K562 (cell line): ENCODE data around the gene ATOH8. TPM values are rescaled to one million over a fixed set of nuclear protein-coding genes. Genes with fewer than 3 reads are reported as not detected.

ENCODE experiments used
- ATAC-seq: fragments of 200-7000 bp; cut with Tn5 transposase; 3 replicates; pipeline ENCODE4 v1.9.1; 2020; ENCODE audit warnings: moderate library complexity
- BruUV-seq: library from RNA; stranded (reverse); fragments of 400-500 nt; replicated peaks from 2 replicates; lab custom pipeline; 2021; lab: Mats Ljungman, UMichigan
- CTCF ChIA-PET: fragments of 300-600 bp; formaldehyde crosslinking; extraction: SDS; loops from one replicate; lab custom pipeline; 2021; ENCODE audit warnings: low intra/inter-chr PET ratio; lab: Yijun Ruan, JAX
- POLR2A ChIA-PET: fragments of 300-600, 350-650 bp; sonication (Branson Sonifier 250); formaldehyde crosslinking; extraction: SDS; loops from one replicate; lab custom pipeline; 2021; ENCODE audit warnings: antibody characterized with exemption, inconsistent platforms; lab: Yijun Ruan, JAX
- DNase-seq, 4 experiments: peaks; one replicate each; pipeline versions ENCODE4 v3.0.0 to v3.0.0-alpha.2; 2011 to 2018; ENCODE audit warnings: low spot score in 3 of 4, mixed read lengths in 3 of 4; ENCODE audit errors: extremely low read depth in 1 of 4
- FAIRE-seq: peaks from 2 replicates; lab custom pipeline; 2011; peaks lifted over from hg19 to GRCh38; lab: Jason Lieb, UNC
- H2AFZ ChIP-seq: 2 replicates; pipeline ENCODE4 v1.6.0; 2011; ENCODE audit warnings: low read depth, low read length, control low read depth, inconsistent platforms
- H3K27ac ChIP-seq: fragments of 200-600 bp; 3 replicates; pipeline ENCODE4 v1.8.0; 2011; ENCODE audit warnings: low read depth, mild to moderate bottlenecking, control low read depth, inconsistent platforms, low read length, moderate library complexity, mixed read lengths; ENCODE audit errors: extremely low read depth
- H3K27me3 ChIP-seq, 2 experiments: fragments of 300-600 bp in 1 of 2; 2 replicates in 1 of 2; 3 replicates in 1 of 2; pipeline versions ENCODE4 v1.6.0 to v1.8.0; 2011; ENCODE audit warnings: inconsistent platforms in 2 of 2, low read length in 2 of 2, mild to moderate bottlenecking in 1 of 2, mixed read lengths in 1 of 2, moderate library complexity in 1 of 2; ENCODE audit not compliant: control insufficient read depth in 2 of 2, insufficient read depth in 2 of 2
- H3K36me3 ChIP-seq: fragments of 300-600 bp; 3 replicates; pipeline ENCODE4 v1.8.0; 2011; ENCODE audit warnings: mild to moderate bottlenecking, low read length, inconsistent platforms; ENCODE audit not compliant: control insufficient read depth, insufficient read depth
- H3K4me1 ChIP-seq, 2 experiments: fragments of 200-600 bp in 1 of 2; replicated peaks in 1 of 2; 2 replicates in 1 of 2; 3 replicates in 1 of 2; pipeline versions ENCODE4 v1.5.1 to v1.8.0; 2011; ENCODE audit warnings: inconsistent platforms in 2 of 2, low read length in 2 of 2, mild to moderate bottlenecking in 1 of 2, mixed read lengths in 1 of 2, moderate library complexity in 1 of 2; ENCODE audit not compliant: control insufficient read depth in 2 of 2, insufficient read depth in 2 of 2
- H3K4me2 ChIP-seq: 2 replicates; pipeline ENCODE4 v1.6.1; 2011; ENCODE audit warnings: low read length, control low read depth, inconsistent platforms, mixed read lengths; ENCODE audit not compliant: insufficient read depth
- H3K4me3 ChIP-seq: fragments of 200-600 bp; sonication (generic), shearing (Covaris generic); 2 replicates; pipeline ENCODE4 v1.5.1; 2016; ENCODE audit warnings: control low read depth, inconsistent platforms
- H3K79me2 ChIP-seq: fragments of 200-600 bp; 3 replicates; pipeline ENCODE4 v1.8.0; 2011; ENCODE audit warnings: low read length, inconsistent platforms; ENCODE audit not compliant: control insufficient read depth, insufficient read depth
- H3K9ac ChIP-seq, 2 experiments: 2 replicates each; pipeline versions ENCODE4 v1.6.0 to v1.6.1; 2011; ENCODE audit warnings: low read depth in 2 of 2, low read length in 2 of 2, control low read depth in 1 of 2, inconsistent platforms in 1 of 2, mild to moderate bottlenecking in 1 of 2, mixed read lengths in 1 of 2; ENCODE audit not compliant: insufficient read depth in 1 of 2
- H3K9me1 ChIP-seq: one replicate; pipeline ENCODE4 v1.6.0; 2011; ENCODE audit warnings: inconsistent platforms, mild to moderate bottlenecking, low read length, moderate library complexity; ENCODE audit not compliant: control insufficient read depth, insufficient read depth
- H3K9me3 ChIP-seq: replicated peaks from 2 replicates; pipeline ENCODE4 v1.5.1; 2011; ENCODE audit warnings: low read depth, low read length, inconsistent platforms; ENCODE audit not compliant: control insufficient read depth, insufficient read depth
- H4K20me1 ChIP-seq: replicated peaks from 2 replicates; pipeline ENCODE4 v1.6.1; 2011; ENCODE audit warnings: low read length, inconsistent platforms, mixed read lengths; ENCODE audit not compliant: control insufficient read depth, insufficient read depth
- BCOR ChIP-seq: fragments of 450-650 bp; IDR thresholded peaks from 2 replicates; pipeline ENCODE4 v1.6.1; 2016
- KDM1A ChIP-seq, 2 experiments: fragments of 450-650 bp; IDR thresholded peaks; 2 replicates each; pipeline ENCODE4 v1.6.1; 2016; ENCODE audit warnings: mild to moderate bottlenecking in 2 of 2
- RBM25 ChIP-seq: fragments of 200-400 bp; formaldehyde crosslinking; IDR thresholded peaks from 2 replicates; pipeline ENCODE4 v1.6.1; 2018; ENCODE audit warnings: low read length, low read depth, moderate library complexity; ENCODE audit not compliant: severe bottlenecking
- ZKSCAN1 ChIP-seq: fragments of 150-350 bp; IDR thresholded peaks from 2 replicates; pipeline ENCODE4 v1.6.1; 2016; ENCODE audit warnings: low read depth, low read length
- WGBS: fragments of 100-300 bp; shearing (Covaris generic); methylation state at CpG from one replicate; pipeline ENCODE4 v1.1.6; 2016; ENCODE audit warnings: low coverage, mixed read lengths; ENCODE audit not compliant: insufficient coverage; ENCODE audit errors: missing lambda C conversion rate; 5-methylcytosine and 5-hydroxymethylcytosine counted together
- in situ Hi-C: fragments of 300-500 bp; cut with MboI; formaldehyde crosslinking; loops from 4 replicates; pipeline ENCODE4 v1.15.0; 2018; ENCODE audit warnings: inconsistent platforms, mixed read lengths
- intact Hi-C: fragments of 100-400 bp; cut with micrococcal nuclease; formaldehyde crosslinking; loops from 2 replicates; pipeline ENCODE4 v1.14.2; 2022
- polyA plus RNA-seq, 8 experiments: library from polyadenylated mRNA; depleted of rRNA in 4 of 8; stranded (reverse) in 5 of 8; unstranded in 3 of 8; fragments of >200 nt; fragmentation: Nextera tagmentation in 2 of 8; fragmentation: Illumina TruSeq in 1 of 8; extraction: Ambion mirVana in 2 of 8; extraction: Trizol in 1 of 8; gene quantifications; 2 replicates each; pipeline versions ENCODE4 v1.2.1 to v1.2.3, GENCODE V29; 2011 to 2014; ENCODE audit warnings: inconsistent platforms in 1 of 8, missing spikeins in 1 of 8
- total RNA-seq, 7 experiments: library from RNA; depleted of rRNA in 6 of 7; stranded (reverse); fragments of >200 nt in 6 of 7; fragmentation: Illumina TruSeq in 2 of 7; extraction: Trizol in 2 of 7; gene quantifications; 2 replicates each; pipeline versions ENCODE4 v1.2.1 to v1.2.3, GENCODE V29; 2011 to 2021; ENCODE audit warnings: low replicate concordance in 1 of 7
- TF ChIP-seq, protein P1 (sequence below), 2 experiments: fragments of 450-650 bp; IDR thresholded peaks; 2 replicates each; pipeline ENCODE4 v1.6.1; 2016

ATOH8 gene
- total and polyA plus RNA-seq, 9 of the 15 experiments (the other 6 are each of a cell fraction or from before 2014, with no cell fraction given): not detected

DNA sequence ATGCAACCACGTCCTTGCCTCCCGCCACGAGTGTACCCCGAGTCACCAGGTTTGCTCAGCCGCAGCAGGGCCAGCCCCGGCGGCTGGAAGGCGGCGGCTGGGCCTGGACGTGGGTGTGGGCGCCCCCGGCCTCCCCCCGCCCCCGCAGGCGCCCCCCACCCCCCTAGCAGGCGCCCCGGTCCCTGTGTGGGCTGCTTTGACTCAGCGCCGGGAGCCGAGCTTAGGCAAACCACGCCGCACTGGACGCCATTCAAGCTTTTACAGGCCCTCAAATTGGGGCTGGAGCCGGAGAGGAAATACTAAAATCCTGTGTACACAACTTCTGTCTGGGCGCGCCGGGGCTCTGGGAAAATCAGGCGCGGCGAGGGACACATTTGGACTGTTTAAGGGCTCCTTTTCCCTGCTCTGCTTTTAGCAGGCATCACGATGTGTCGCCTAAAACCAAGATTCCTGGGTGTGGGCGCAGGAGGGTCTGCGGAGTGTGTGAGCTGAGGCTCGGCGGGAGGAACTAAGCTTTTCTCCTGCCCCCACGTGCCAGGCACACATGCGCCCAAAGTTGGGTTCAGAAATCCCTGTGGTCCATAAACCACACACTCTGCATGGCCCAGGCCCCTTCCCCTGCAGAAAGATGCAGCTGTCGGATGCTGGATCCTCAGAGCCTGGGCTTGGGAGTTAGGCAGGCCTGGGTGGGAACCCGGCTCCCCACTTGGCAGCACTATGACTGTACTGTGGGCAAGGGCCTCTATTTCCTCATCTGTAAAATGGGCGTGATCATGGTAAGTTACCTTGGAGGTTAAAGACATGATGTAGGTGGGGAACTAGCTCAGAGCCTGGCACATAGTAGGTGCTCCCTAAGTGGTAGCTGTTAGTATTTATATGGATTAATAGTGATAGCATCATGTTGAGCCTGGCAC is 57.6 kb downstream of the ATOH8 start:
- no peak for FAIRE-seq
- BruUV-seq: no TSS peak
- H3K9me1 ChIP-seq: no peaks in the 10 kb centered on the region
- ChIA-PET POLR2A (interaction anchor here (0.7 kb wide), 1 partner anchor 78 kb away, joined by 4 read pairs; no protein-coding TSS in a partner anchor), CTCF (no interaction called here)
- H3K79me2 ChIP-seq: no peaks in the 10 kb centered on the region
- H4K20me1 ChIP-seq: peaks cover 14% of the 10 kb centered on the region
- H2AFZ ChIP-seq: no peak overlapping the region
- no peak overlapping the region for H3K4me2 ChIP-seq
- H3K4me1 ChIP-seq: peaks cover 0 to 6% of the 10 kb centered on the region in 2 experiments; a peak in 2 of 5 replicates
- H3K27ac ChIP-seq: no peak overlapping the region
- H3K27me3 ChIP-seq: peaks cover 17 to 38% of the 10 kb centered on the region in 2 experiments; a peak in 4 of 5 replicates
- 10% methylated on average over 24 of the region's 41 CpGs for WGBS
- DNase-seq: no peak
- TF ChIP-seq, protein P1, sequence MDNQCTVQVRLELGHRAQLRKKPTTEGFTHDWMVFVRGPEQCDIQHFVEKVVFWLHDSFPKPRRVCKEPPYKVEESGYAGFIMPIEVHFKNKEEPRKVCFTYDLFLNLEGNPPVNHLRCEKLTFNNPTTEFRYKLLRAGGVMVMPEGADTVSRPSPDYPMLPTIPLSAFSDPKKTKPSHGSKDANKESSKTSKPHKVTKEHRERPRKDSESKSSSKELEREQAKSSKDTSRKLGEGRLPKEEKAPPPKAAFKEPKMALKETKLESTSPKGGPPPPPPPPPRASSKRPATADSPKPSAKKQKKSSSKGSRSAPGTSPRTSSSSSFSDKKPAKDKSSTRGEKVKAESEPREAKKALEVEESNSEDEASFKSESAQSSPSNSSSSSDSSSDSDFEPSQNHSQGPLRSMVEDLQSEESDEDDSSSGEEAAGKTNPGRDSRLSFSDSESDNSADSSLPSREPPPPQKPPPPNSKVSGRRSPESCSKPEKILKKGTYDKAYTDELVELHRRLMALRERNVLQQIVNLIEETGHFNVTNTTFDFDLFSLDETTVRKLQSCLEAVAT (IDR thresholded peaks at IDR 0.05): no peak
- peak; percentile 49; the same call in 1 of the 2 replicates for TF ChIP-seq BCOR
- no peak for TF ChIP-seq KDM1A (IDR thresholded peaks at IDR 0.05)
- peak; percentile 63 for TF ChIP-seq RBM25
- peak; percentile 70; the same call in 1 of the 2 replicates for TF ChIP-seq ZKSCAN1
- no peak overlapping the region for H3K9ac ChIP-seq
- in situ Hi-C loops: loop anchor here (5.0 kb wide), 1 partner anchor 74 kb away; no protein-coding TSS in a partner anchor
- no peaks in the 10 kb centered on the region for H3K36me3 ChIP-seq
- H3K9me3 ChIP-seq: no peaks in the 10 kb centered on the region
- ATAC-seq: no peak
- H3K4me3 ChIP-seq: no peak overlapping the region
- intact Hi-C loops: loop anchor here (10.0 kb wide), 1 partner anchor 137 kb away; no protein-coding TSS in a partner anchor
